ENCODE data around the gene SP1. TPM values are rescaled to one million over a fixed set of nuclear protein-coding genes. Genes with fewer than 3 reads are reported as not detected.
A peak's percentile ranks its signal among the peaks of the same experiment; 100 is the strongest.
"Not testable (repeated sequence)": the region's sequence is repeated elsewhere in the genome, so short reads cannot be mapped to it uniquely, and the experiment has no call there.

SP1 gene
- total RNA-seq, 2 experiments from 2014 or later, result 65.8 to 68.1 TPM

DNA sequence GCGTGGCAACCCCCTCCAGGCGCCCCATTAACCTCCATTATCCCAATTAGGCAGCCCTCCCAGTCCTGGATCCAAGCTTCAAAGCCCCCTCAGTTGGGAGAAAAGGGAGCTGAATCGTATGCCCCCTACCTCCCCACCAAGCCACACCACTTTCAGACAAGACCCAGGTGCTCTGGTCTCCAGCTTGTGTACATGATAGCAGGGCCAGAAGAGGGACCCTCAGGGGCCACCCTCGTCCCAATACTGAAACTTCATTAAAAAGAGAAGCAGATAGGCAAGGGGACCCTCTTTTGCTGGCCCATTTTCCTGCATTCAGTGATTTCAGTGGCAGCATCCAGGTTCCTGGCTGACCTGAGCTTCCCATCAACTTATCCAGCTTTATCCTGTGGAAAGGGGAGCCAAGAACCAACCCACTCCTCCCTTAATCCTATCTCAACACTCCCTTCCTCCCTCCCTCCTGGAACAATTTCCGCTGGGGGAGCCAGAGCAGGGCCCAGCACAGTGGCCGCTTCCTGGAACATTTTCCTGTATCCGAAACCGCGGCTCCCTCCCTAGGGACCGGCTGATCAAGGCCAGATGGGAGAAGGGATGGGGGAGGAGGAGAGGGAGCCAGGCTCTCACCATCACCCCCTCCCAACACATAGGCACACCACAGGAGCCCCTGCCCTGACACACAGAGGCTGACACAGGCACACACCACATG, 34.3 kb upstream of the SP1 start:
- H3K4me1 Mint-ChIP-seq, result peaks cover 16% of the 10 kb centered on the region
- peak overlapping the region; percentile 34 for H3K27ac Mint-ChIP-seq
- DNase-seq, result no peak
- H3K36me3 Mint-ChIP-seq, result no peaks in the 10 kb centered on the region
- no peaks in the 10 kb centered on the region for H3K9me3 Mint-ChIP-seq
- no peaks in the 10 kb centered on the region for H3K27me3 Mint-ChIP-seq
- H3K4me3 Mint-ChIP-seq, result peak overlapping the region; percentile 88

DNA sequence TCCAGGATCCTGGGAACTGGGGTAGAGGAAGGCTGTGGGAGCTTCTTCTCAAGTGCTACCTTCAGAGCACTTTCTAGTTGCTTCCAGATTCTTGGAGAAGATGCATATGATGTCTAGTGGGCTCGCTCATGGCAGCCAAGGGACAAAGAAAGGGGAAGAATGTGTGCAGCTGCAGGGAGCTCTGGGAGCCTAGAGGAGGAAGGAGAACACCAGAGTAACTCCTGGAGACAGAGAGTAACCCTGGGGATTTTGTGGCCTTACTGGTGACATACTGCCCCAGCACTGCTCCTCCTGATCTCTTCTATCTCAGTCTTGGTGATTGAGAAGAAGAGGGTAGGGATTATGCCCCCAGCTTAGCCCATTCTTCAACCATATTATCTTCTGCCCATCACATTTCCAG, 33.5 kb upstream of the SP1 start:
- Mint-ChIP-seq H3K4me3 (no peak overlapping the region), H3K4me1 (peaks cover 15% of the 10 kb centered on the region), H3K27ac (no peak overlapping the region), H3K27me3 (no peaks in the 10 kb centered on the region), H3K36me3 (no peaks in the 10 kb centered on the region), H3K9me3 (no peaks in the 10 kb centered on the region)
- no peak for DNase-seq

DNA sequence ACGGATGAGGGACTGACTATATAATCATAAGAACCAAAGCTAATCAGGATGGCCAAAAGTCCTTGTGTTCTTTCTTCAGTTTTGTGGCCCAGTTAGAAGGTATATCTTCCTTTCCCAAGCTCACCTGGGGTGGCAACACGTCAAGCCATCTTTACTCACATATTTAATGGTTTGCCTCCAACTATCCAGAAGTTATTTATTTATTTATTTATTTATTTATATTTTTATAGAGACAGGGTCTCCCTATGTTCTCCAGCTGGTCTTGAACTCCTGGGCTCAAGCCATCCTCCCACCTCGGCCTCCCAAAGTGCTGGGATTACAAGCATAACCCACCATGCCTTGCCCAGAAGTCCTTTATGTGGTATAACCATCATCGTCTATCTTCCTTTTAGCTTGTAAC, 32.1 kb upstream of the SP1 start:
- Mint-ChIP-seq H3K27me3 (no peaks in the 10 kb centered on the region), H3K4me1 (peaks cover 20% of the 10 kb centered on the region)

DNA sequence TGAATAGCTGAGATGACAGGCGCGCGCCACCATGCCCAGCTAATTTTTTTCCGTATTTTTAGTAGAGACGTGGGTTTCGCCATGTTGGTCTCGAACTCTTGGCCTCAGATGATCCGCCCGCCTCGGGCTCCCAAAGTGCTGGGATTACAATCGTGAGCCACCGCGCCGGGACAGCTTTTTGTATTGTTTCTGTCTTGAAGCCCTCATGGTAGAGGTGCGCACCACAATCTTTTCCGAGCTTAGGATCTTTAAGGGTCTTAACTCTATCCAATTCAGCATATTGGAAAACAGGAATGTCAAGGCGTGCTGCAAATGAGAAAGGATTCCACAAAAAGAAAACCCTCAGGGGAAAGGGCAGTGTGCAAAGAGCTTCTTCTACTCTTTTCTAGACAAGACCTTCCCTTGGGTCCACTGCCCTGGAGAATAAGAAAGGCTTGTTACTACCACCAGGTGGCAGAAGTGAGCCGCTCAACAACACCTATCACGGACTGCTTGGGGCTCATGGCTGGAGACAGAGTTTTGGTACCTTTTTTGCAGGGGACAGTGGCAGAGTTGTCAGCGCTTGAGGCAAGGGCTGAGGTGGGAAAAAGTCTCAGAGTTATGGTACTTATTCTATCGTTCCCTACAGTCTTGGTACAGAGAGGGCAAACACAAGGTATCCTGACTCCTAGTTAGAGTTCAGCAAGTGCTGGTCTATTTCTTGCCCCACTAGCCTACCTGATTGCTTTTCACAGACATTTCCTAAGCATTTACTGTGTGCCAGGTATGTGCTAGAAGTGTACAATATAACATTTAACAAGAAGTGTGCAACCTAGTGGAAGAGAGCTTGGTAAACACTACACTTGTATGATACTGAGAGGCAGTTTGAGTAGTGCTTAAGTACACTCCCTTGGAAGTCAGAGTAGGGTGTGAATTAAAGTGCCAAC, 27.4 kb upstream of the SP1 start:
- Mint-ChIP-seq H3K27me3 (no peaks in the 10 kb centered on the region), H3K4me3 (no peak overlapping the region), H3K9me3 (no peaks in the 10 kb centered on the region), H3K36me3 (no peaks in the 10 kb centered on the region), H3K27ac (no peak overlapping the region), H3K4me1 (peaks cover 9% of the 10 kb centered on the region)
- DNase-seq, result peak; percentile 79

More for the DNA sequence above, 32.1 kb upstream of the SP1 start:
- DNase-seq, result no peak
- Mint-ChIP-seq H3K4me3 (no peak overlapping the region), H3K9me3 (no peaks in the 10 kb centered on the region), H3K27ac (no peak overlapping the region), H3K36me3 (no peaks in the 10 kb centered on the region)

DNA sequence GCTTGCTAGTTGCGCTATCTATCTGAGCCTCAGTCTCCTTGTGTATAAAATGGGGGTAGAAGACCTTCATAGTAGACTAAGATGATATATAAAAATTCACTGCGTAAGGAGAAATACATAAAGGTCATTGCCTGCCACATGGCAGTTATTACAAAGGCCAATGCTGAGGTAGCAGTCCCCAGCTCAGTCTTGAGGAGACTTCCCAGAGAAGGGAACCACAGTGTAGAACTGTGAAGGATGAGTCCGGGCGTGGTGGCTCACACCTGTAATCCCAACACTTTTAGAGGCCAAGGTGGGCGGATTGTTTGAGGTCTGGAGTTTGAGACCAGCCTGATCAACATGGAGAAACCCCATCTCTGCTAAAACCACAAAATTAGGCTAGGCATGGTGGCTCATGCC, 26.7 kb upstream of the SP1 start:
- Mint-ChIP-seq H3K4me1 (peaks cover 9% of the 10 kb centered on the region), H3K36me3 (no peaks in the 10 kb centered on the region), H3K27ac (no peak overlapping the region), H3K9me3 (no peaks in the 10 kb centered on the region), H3K4me3 (no peak overlapping the region), H3K27me3 (no peaks in the 10 kb centered on the region)
- no peak for DNase-seq

DNA sequence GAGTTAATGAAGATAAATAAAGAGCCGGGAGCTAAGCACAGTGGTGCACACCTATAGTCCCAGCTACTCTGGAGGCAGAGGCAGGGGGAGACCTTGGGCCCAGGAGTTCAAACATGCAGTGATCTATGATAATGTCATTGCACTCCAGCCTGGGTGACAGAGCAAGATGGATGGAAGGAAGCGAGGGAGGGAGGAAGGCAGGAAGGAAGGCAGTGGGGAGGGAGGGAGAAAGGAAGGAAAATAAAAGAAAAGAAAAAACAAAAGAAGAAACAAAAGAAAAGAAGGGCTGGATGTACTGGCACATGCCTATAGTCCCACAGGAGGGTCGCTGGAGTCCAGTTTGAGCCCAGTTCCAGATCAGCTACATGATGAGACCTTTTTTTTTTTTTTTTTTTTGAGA, 24.9 kb upstream of the SP1 start:
- Mint-ChIP-seq H3K27me3 (no peaks in the 10 kb centered on the region), H3K36me3 (no peaks in the 10 kb centered on the region), H3K4me1 (peaks cover 9% of the 10 kb centered on the region), H3K4me3 (no peak overlapping the region), H3K27ac (no peak overlapping the region), H3K9me3 (no peaks in the 10 kb centered on the region)
- no peak for DNase-seq

DNA sequence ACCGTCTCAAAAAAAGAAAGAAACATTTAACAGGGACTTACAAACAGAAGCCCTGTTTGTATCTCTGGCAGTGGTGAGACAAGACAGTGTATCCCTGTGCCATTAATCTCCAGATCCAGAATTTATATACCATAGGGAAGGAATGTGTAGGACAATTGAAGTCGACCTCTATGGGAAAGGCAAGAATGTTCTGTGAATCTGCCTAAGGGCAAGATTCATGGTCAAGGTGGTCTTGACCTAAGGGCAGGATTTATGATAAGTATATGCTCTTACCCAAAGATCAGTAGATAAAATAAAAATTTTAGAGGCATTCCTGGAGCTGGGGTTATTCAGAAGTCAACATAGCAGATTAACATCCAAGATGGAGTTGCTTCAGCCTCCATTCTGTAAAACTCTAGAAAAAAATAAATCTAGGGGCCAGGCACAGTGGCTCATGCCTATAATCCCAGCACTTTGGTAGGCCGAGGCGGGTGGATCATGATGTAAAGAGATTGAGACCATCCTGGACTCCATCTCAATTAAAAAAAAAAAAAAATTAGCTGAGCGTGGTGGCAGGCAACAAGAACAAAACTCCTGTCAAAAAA, 21.0 kb upstream of the SP1 start:
- H3K36me3 Mint-ChIP-seq, result no peaks in the 10 kb centered on the region
- H3K4me3 Mint-ChIP-seq, result no peak overlapping the region
- no peak overlapping the region for H3K27ac Mint-ChIP-seq
- no peak for DNase-seq
- no peaks in the 10 kb centered on the region for H3K4me1 Mint-ChIP-seq
- no peaks in the 10 kb centered on the region for H3K27me3 Mint-ChIP-seq
- no peaks in the 10 kb centered on the region for H3K9me3 Mint-ChIP-seq

DNA sequence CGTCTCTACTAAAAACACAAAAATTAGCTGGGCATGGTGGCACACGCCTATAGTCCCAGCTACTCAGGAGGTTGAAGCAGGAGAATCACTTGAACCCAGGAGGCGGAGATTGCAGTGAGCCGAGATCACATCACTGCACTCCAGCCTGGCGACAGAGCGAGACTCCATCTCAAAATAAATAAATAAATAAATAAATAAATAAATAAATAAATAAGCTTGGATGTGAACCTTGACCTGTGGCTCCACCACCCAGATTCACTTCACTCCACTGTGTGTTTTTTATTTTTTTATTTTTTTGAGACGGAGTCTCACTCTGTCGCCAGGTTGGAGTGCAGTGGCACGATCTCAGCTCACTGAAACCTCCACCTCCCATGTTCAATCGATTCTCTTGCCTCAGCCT, 18.3 kb upstream of the SP1 start:
- H3K36me3 Mint-ChIP-seq, H3K27ac Mint-ChIP-seq, DNase-seq, H3K27me3 Mint-ChIP-seq, H3K4me3 Mint-ChIP-seq, H3K9me3 Mint-ChIP-seq, H3K4me1 Mint-ChIP-seq: not testable (repeated sequence)

DNA sequence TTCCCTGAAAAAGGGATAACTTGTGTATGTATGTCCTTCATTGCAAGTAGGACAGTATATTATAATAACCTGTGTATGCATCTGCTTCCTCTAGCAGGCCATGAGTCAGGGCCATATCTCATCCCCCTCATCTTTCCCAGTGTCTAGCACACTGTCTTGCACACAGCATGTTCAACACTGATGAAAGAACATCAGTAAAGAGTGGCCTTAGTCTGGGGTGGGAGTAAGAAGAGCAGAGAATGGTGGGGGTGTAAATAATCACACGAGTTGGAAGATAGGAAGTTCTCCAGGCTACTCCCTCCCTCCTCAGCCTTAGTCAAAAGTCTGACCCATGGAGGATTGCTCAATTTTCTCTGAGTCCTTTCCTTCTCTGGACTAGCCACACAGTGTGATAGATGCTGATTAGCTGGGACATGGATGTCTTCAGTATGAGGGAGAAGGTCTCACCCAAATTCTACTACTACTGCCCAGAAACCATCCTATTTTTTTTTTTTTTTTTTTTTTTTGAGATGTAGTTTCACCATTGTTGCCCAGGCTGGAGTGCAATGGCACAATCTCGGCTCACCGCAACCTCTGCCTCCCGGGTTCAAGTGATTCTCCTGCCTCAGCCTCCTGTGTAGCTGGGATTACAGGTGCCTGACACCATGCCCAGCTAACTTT, 14.6 kb upstream of the SP1 start:
- peaks cover 12% of the 10 kb centered on the region for H3K4me1 Mint-ChIP-seq
- no peak for DNase-seq
- no peaks in the 10 kb centered on the region for H3K36me3 Mint-ChIP-seq
- H3K4me3 Mint-ChIP-seq, result no peak overlapping the region
- H3K9me3 Mint-ChIP-seq, result no peaks in the 10 kb centered on the region
- H3K27me3 Mint-ChIP-seq, result no peaks in the 10 kb centered on the region
- peak overlapping the region; percentile 79 for H3K27ac Mint-ChIP-seq

DNA sequence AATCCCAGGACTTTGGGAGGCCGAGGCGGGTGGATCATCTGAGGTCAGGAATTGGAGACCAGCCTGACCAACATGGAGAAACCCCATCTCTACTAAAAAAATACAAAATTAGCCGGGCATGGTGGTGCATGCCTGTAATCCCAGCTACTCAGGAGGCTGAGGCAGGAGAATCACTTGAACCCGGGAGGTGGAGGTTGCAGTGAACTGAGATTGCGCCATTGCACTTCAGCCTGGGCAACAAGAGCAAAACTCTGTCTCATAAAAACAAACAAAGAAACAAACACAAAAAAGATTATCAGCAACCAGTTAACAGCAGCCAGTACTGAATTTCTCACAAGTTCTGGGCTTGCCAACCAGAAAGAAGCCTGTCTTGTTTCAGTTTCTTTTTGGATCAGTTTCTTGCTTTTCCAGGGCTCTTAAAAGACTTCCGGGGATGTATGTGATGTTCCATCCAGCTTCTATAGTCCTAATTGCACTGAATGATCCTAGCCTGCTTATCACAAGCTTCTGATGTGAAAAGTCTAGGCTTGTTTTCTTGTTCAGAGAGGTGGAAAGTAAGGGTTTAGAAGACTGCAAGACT, 6.3 kb upstream of the SP1 start:
- not testable (repeated sequence) for DNase-seq, H3K9me3 Mint-ChIP-seq, H3K27me3 Mint-ChIP-seq, H3K36me3 Mint-ChIP-seq, H3K4me3 Mint-ChIP-seq
- peaks cover 23% of the 10 kb centered on the region for H3K4me1 Mint-ChIP-seq
- H3K27ac Mint-ChIP-seq, result peak overlapping the region; percentile 63

DNA sequence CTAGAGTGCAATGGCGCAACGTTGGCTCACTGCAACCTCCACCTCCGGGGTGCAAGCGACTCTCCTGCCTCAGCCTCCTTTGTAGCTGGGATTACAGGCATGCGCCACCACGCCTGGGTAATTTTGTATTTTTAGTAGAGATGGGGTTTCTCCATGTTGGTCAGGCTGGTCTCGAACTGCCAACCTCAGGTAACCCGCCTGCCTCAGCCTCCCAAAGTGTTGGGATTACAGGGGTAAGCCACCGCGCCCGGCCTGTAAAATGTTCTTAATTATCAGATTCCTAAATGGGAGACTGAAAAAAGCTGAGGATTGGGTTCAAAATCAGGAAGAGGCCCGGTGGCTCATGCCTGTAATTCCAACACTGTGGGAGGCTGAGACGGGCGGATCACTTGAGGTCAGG, 5.7 kb upstream of the SP1 start:
- not testable (repeated sequence) for H3K27ac Mint-ChIP-seq, H3K36me3 Mint-ChIP-seq, H3K4me3 Mint-ChIP-seq, H3K27me3 Mint-ChIP-seq, DNase-seq, H3K9me3 Mint-ChIP-seq
- H3K4me1 Mint-ChIP-seq, result peaks cover 24% of the 10 kb centered on the region

DNA sequence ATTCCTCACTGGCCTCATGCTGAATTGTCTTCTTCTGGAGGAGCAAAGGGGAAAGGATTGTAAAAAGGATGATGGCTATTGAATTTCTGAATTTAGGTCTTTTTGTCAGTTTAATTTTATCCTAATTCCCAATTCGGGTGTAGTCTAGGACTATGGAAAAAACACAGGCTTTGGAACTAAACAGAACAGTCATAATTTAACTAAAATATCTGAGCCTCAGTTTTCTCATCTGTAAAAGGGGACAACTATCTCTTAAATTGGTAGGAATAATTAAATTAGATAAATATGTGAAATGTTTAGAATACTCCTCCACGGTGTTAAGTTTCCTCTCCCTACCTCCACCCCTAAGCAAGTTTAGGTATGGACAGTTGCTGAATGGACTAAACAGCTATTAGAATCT, 3.2 kb upstream of the SP1 start:
- H3K4me3 Mint-ChIP-seq, result no peak overlapping the region
- no peak for DNase-seq
- H3K4me1 Mint-ChIP-seq, result peaks cover 24% of the 10 kb centered on the region
- no peaks in the 10 kb centered on the region for H3K9me3 Mint-ChIP-seq
- H3K36me3 Mint-ChIP-seq, result peaks cover 7% of the 10 kb centered on the region
- H3K27ac Mint-ChIP-seq, result no peak overlapping the region
- H3K27me3 Mint-ChIP-seq, result no peaks in the 10 kb centered on the region

DNA sequence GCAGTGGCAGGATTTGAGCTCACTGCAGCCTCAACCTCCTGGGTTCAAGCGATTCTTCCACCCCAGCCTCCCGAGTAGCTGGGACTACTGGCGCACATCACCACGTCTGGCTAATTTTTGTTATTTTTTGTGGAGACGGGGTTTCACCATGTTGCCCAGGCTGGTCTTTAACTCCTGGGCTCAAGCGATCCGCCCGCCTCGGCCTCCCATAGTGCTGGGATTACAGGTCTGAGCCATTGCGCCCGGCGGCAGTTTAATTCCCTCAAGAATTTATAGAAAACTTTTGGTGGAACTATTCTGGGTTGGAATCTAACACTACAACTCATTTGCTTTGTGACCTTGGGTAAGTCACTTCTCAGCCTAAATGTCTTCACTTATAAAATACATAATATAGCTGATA, 1.8 kb upstream of the SP1 start:
- Mint-ChIP-seq H3K9me3 (no peaks in the 10 kb centered on the region), H3K36me3 (peaks cover 20% of the 10 kb centered on the region), H3K4me3 (no peak overlapping the region), H3K4me1 (peaks cover 30% of the 10 kb centered on the region), H3K27me3 (no peaks in the 10 kb centered on the region), H3K27ac (no peak overlapping the region)
- no peak for DNase-seq

DNA sequence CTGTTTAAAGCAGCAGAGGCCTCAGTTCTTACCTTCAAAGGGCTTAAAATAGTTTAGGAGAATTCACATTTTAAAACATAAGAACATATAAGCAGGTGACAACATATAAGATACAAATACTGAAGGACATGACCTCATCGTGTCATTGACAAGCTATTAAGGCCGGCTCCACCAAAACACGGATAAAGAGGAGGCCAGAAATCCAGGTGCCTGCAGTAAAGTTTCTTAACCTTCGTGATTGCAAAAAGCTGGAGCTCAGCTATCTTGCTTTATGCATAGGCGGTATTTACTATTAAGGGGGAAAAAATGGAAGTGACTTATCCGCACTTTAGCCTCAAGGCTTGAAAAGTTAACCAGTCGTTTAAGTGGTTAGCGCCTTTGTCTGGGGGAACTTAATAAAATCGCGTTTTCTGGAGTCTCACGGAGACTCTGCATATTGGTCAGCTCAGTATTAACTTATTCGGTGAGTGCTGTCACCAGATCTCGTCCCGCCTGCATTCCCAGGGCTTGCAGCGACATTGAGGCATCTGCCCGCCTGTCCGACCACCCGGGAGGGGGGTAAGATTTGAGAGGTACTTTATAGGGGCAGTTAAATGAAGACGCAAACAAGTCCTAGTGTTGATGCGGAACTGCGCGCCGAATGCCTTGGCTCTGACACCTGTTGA, 1.1 kb upstream of the SP1 start:
- Mint-ChIP-seq H3K27ac (no peak overlapping the region), H3K36me3 (peaks cover 27% of the 10 kb centered on the region), H3K27me3 (no peaks in the 10 kb centered on the region), H3K9me3 (no peaks in the 10 kb centered on the region), H3K4me3 (no peak overlapping the region), H3K4me1 (peaks cover 33% of the 10 kb centered on the region)
- DNase-seq, result no peak
